Stimulated activated CD8-positive, alpha-beta memory T cell treated with anti-CD3 and anti-CD28 coated beads, Interleukin-2, amount 100 ng/mL, for 1 hour (primary cell): Measurements from ENCODE around the gene MATR3.
"Not testable (repeated sequence)": the region's sequence is repeated elsewhere in the genome, so short reads cannot be mapped to it uniquely, and the experiment has no call there.

Source experiments
- DNase-seq, 2 donors: peaks; one replicate each; pipeline ENCODE4 v3.0.0-alpha.2; 2020; ENCODE audit warnings: low read depth in 2 of 2

The MATR3 gene

DNA sequence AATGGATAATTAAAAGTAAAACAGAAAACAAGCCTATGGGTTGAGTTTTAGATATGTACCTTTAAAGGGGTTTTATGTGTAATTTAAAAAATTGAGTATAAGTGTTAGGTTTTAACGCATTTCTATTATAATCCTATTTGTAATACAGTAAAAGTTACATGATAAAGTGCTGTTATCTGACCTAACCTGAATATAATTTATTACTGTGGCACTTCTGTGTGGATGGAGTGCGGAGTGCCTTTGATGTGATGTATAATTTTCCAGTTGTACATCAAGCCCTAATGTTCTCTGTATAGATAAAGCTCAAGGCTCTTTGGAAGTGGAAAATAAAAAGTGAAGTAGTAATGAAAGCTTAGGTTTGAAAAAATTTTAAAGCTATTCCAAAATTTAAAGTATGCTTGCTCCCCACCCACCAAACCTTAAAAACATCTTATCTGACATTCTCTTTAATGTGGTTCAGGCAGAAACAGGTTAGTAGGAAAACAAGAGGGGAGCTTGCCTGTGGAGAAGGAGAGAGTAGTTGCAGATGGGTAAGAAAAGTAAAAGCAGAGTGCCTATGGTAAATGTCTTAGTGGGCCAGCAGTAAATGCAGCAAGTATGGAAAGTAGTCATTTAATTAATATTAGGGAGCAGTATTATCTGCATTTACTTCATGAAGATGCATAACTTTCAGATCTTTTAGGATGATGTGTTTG is 4.0 kb downstream of the MATR3 start:
- no peak for DNase-seq

GRCh38 chr5:139298242-139298641 is 4.7 kb downstream of the MATR3 start:
- DNase-seq: no peak

- no peak for DNase-seq
These were observed 5.9 kb downstream of the MATR3 start for GRCh38 chr5:139299486-139299885.

DNA sequence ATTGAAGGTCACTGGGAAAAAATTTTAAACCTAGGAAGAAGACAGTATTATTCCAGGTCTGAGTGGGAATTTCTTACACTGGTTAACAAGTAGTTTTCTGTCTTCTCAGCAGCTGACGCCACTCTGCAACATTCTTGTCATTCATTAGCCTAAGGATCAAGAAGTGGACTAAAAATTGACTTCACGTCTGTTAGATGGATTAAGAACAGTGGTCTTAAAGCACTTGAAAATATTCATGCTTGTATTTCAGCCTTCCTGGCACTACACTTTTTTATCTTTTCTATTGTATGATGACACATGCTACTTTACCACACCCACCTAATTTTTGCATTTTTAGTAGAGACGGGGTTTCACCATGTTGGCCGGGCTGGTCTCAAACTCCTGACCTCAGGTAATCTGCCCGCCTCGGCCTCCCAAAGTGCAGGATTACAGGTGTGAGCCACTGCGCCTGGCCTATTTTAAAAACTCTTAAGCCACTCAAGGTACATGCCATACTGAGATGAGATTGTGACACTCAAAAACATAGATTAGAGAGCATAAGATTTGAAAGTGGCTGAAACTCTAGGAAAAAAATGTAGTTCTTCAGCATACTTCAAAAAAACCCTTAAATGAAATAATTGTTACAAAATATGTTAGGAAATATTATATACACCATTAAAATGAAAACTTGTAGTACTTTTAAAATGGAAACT is 8.4 kb downstream of the MATR3 start:
- DNase-seq: no peak

GRCh38 chr5:139304391-139305324 is 11.1 kb downstream of the MATR3 start:
- DNase-seq: no peak

DNA sequence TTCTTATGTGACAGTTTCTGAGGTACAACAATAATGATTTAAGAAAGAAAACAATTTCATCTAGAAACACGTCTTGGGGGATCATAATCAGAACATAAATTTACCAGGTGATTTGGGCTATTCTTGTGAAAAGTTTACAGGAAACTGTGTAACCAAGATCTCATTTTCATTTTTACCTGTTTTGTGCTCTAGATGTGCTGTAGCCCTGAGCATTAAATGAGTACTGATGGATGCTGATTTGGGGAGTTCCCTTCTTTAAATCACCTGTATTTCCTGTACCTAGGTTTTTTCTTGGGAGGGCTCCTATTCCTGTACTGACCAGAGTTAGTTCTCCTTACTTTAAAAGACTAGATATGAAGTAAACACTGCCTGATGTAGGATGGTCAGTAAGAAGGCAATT is 12.7 kb downstream of the MATR3 start:
- DNase-seq: no peak

GRCh38 chr5:139306628-139307379 is 13.3 kb downstream of the MATR3 start:
- no peak for DNase-seq

DNA sequence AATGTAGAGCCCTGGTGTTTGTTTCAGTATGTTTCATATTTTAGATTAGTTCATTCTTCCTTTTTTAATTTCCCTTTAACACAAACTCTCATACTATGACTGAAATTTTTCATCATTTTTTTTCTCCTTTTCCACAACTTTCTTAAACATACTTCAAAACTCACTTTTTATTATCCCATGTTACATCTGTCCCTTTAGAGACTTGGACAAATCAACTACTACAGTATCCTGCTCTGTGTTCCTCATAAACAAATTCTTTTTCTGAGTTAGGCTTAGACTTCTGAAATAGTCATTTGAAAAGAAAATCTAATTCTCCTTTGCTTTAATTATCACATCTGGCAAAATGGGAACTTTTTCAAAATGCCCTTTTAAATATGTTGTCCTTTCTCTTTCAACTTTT is 15.3 kb downstream of the MATR3 start:
- DNase-seq: no peak

DNA sequence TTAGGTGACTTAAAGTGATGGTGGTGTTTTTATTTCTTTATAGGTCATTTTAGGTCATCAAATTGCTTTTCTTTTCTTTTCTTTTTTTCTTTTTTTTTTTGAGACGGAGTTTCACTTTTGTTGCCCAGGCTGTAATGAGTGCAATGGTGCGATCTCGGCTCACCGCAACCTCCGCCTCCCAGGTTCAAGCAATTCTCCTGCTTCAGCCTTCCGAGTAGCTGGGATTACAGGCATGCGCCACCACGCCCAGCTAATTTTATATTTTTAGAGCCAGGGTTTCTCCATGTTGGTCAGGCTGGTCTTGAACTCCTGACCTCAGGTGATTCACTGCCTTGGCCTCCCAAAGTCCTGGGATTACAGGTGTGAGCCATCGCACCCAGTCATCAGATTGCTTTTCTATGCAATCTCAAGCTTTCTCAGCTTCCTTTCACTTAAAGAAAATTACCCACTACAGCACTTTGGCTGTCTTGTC is 17.2 kb downstream of the MATR3 start:
- not testable (repeated sequence) for DNase-seq

DNA sequence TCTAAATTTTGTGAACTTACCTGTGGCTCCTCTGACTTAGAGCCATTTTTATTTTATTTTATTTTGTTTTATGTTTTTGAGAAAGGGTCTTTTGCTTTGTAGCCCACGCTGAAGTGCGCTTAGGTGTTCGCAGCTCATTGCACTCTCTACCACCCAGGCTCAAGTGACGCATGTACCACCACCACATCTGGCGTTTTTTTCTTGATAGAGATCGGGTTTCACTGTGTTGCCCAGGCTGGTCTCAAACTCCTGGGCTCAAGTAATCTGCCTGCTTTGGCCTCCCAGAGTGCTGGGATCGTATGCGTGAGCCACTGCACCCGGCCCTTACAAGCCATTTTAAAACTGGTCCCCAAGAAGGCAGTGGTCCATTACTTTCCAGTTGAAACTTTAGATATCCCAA is 18.5 kb downstream of the MATR3 start:
- no peak for DNase-seq

- no peak for DNase-seq
These were observed 20.7 kb downstream of the MATR3 start for GRCh38 chr5:139314276-139314675.

GRCh38 chr5:139315056-139315615 is 21.6 kb downstream of the MATR3 start:
- no peak for DNase-seq

DNA sequence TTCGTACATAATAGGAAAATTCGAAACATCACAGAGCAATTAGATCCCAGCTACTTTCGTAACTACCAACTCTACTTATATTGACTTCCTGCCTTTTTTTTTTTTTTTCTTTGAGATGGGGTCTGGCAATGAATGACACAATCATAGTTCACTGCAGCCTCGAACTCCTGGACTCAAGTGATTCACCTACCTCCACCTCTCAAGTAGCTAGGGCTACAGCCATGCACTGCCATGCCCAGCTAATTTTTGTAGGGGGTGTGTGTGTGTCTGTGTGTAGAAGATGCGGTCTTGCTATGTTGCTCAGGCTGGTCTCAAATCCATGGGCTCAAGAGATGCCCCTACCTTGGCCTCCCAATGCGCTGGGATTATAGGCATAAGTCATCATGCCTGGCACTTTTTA is 42.3 kb downstream of the MATR3 start:
- no peak for DNase-seq

DNA sequence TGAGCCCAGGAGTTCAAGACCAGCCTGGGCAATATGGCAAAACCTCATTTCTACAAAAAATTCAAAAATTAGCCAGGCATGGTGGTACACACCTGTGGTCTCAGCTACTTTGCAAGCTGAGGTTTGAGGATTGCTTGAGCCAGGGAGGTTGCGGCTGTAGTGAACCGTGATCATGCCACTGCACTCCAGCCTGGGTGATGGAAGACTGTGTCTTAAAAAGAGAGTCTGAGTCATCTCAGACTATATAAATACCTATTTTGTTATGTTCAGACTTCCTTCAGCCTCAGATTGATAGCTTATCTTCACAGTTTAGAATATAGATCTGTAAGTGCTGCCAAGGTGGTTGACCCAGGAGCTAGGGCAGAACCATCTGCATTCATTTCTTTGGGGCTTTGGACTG is 46.5 kb downstream of the MATR3 start:
- no peak for DNase-seq

DNA sequence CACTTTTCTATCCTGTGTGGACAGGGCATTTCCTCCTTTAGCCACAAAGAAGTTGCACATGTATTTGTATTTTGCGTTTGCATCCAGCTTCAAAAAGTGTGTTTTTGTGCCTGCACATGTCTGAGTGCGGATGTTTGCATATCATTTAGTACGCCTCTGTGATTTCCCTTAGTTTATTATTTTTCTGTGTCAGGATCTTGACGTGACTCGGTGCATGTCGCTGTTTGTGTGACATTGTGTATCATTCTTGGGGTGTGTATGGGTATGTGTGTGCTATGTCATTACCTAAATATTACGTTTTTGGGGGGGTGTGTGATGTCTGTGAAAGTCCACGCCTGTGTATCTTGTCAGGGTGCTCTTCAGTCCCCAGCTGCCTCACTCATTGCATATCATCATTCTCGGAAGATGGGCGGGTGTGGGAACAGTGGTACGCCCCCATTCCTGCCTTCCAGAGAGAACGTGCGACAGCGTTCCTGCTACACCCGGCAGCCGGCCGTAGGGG is 47.7 kb downstream of the MATR3 start:
- DNase-seq: no peak

- peak; percentile 95 for DNase-seq
These were observed 48.3 kb downstream of the MATR3 start, which contains the start of gene PAIP2 for GRCh38 chr5:139341689-139342422. PAIP2 (plus strand) TSS chr5:139341854; CDS start chr5:139363785, 21,931 bp downstream.

DNA sequence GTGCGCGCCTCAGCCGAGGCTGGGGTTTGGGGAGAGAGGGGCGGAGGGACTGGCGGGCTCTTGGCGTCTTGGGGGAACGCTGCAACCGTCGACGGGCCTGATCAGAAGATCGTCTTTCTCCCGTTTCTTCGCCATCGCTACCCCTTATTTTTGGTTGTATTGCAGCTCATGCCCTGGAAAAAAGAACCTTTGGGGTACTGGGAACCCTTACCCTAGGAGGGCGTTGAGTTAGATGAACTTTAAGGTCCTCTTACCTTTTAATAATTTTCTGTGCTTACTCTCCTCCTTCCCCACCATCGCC is 48.8 kb downstream of the MATR3 start:
- DNase-seq: no peak

GRCh38 chr5:139343476-139343875 is 49.9 kb downstream of the MATR3 start:
- no peak for DNase-seq

DNA sequence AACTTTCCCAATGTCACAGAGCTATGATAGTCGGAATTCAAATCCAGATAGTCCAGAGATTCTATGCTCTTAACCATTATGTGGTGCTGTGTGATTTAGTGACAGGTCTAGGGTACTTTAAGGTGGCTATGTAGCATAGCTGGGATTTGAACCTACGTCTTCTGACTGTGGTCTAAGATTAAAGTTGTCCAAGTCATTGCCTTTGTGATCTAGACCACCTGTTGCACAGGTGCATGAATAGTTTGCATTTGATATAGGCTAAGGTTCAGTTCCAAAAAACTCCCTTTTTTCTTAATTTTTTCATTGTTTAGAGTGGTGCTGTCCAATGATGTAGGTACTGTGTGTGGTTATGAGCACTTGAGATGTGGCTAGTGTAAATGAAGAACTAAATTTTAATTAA is 50.6 kb downstream of the MATR3 start:
- no peak for DNase-seq

- DNase-seq: not testable (repeated sequence)
These were observed 51.9 kb downstream of the MATR3 start for GRCh38 chr5:139345442-139345841.
